Activated T-cell treated with anti-CD3 and anti-CD28 coated beads for 24 hours (primary cell): Measurements from ENCODE around the gene NEK1.

Experiments used
- DNase-seq: peaks from one replicate; pipeline ENCODE4 v3.0.0-alpha.2; 2020; ENCODE audit warnings: low read depth

The NEK1 gene

GRCh38 chr4:169611991-169612870 lies at the start of gene NEK1:
Gene NEK1 (minus strand): TSS chr4:169612583. CDS start chr4:169602630, 9,953 bp downstream.
- DNase-seq: peak; percentile 84

- no peak for DNase-seq
These were observed 49.4 kb upstream of the NEK1 start for GRCh38 chr4:169661761-169662160.

- DNase-seq: no peak
These were observed 48.5 kb upstream of the NEK1 start for GRCh38 chr4:169660929-169661328.

- DNase-seq: peak; percentile 59
These were observed 47.6 kb upstream of the NEK1 start for GRCh38 chr4:169659716-169660670.

- DNase-seq: no peak
These were observed 46.8 kb upstream of the NEK1 start for GRCh38 chr4:169658975-169659715.

- DNase-seq: no peak
These were observed 45.8 kb upstream of the NEK1 start for GRCh38 chr4:169658196-169658595.

- DNase-seq: no peak
These were observed 45.2 kb upstream of the NEK1 start for GRCh38 chr4:169657470-169658107.

GRCh38 chr4:169655401-169655800 lies 43.0 kb upstream of the NEK1 start:
- no peak for DNase-seq

GRCh38 chr4:169652535-169652934 lies 40.2 kb upstream of the NEK1 start:
- no peak for DNase-seq

GRCh38 chr4:169650227-169650936 lies 38.0 kb upstream of the NEK1 start:
- DNase-seq: no peak

- DNase-seq: no peak
These were observed 37.3 kb upstream of the NEK1 start for GRCh38 chr4:169649545-169650226.

- DNase-seq: no peak
These were observed 33.2 kb upstream of the NEK1 start for GRCh38 chr4:169645627-169646026.

GRCh38 chr4:169644802-169645201 lies 32.4 kb upstream of the NEK1 start:
- no peak for DNase-seq

GRCh38 chr4:169640261-169640870 lies 28.0 kb upstream of the NEK1 start:
- no peak for DNase-seq

- no peak for DNase-seq
These were observed 22.6 kb upstream of the NEK1 start for GRCh38 chr4:169634975-169635374.

- DNase-seq: no peak
These were observed 20.5 kb upstream of the NEK1 start for GRCh38 chr4:169632896-169633295.

GRCh38 chr4:169630069-169630468 lies 17.7 kb upstream of the NEK1 start:
- DNase-seq: no peak

GRCh38 chr4:169628579-169628978 lies 16.2 kb upstream of the NEK1 start:
- no peak for DNase-seq

- no peak for DNase-seq
These were observed 14.9 kb upstream of the NEK1 start for GRCh38 chr4:169627307-169627706.
